Mucosa of descending colon (tissue), 3 donors: ENCODE data around the gene TOX3. TPM values are rescaled to one million over a fixed set of nuclear protein-coding genes. Genes with fewer than 3 reads are reported as not detected.

Source experiments
- ATAC-seq: fragments of 200-7000 bp; cut with Tn5 transposase; one replicate; pipeline ENCODE4 v1.9.1; 2020; ENCODE audit warnings: mild to moderate bottlenecking, moderate library complexity
- DNase-seq, 3 donors: peaks; one replicate each; pipeline ENCODE4 v3.0.0-alpha.2; 2020
- H3K36me3 ChIP-seq: fragments of 200-600 bp; one replicate; pipeline ENCODE4 v1.8.0; 2021; ENCODE audit warnings: low read depth, mild to moderate bottlenecking
- H3K4me1 ChIP-seq: fragments of 200-600 bp; one replicate; pipeline ENCODE4 v1.8.0; 2021; ENCODE audit warnings: low read depth, mild to moderate bottlenecking
- H3K4me3 ChIP-seq: fragments of 200-600 bp; one replicate; pipeline ENCODE4 v1.8.0; 2021; ENCODE audit warnings: mild to moderate bottlenecking
- H3K9me3 ChIP-seq: fragments of 200-600 bp; one replicate; pipeline ENCODE4 v1.8.0; 2021; ENCODE audit warnings: mild to moderate bottlenecking
- intact Hi-C, 2 donors: fragments of 100-400 bp; cut with DNase I in 1 of 2; cut with micrococcal nuclease in 1 of 2; formaldehyde crosslinking; loops; one replicate each; pipeline versions ENCODE4 v1.11.0 to v1.11.1; 2022; cut with DNase I, micrococcal nuclease
- total RNA-seq, 3 donors: library from RNA; stranded (reverse); fragmentation: NEBNext Ultra II Directional in 2 of 3; extraction: Animal tissue kit (Norgen Biotek cat#: 25700) in 2 of 3; gene quantifications; one replicate each; pipeline versions ENCODE4 v1.2.1 to v1.2.4, GENCODE V29; 2021 to 2023
- TF ChIP-seq, protein P1 (sequence below): fragments of 200-600 bp; IDR thresholded peaks from one replicate; pipeline ENCODE4 v1.8.0; 2022; ENCODE audit warnings: antibody characterized with exemption, mild to moderate bottlenecking
- donor health status: DM: no; HTN: no; CAD: no; lungs with moderate emphysema.
- donor health status: DM: no; HTN: no; CAD: no.
- donor health status: DM: no; HTN: yes; CAD: no.

Gene TOX3
- total RNA-seq, 3 donors from 2014 or later = 16.0 to 47.6 (median 42.3) TPM

DNA sequence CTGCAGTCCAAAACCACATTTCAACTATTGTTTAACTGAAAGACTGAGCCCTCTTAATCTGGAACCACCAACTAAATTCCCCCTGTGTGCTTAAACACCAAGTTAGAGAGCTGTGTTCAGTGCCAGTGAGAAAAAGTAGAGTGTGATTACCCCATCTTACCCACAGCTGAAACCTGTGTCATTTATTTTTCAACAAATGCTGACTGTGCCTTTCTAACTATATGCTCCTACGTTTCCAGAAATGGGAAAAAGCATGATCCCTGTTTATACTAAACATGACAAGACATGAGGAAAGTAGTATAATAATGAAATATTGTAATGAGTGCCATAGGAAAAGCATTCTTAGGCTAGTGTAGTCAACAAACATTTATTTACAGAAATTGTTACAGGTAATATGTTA, 7.4 kb upstream of the TOX3 start:
- DNase-seq = no peak
- H3K4me3 ChIP-seq = no peak overlapping the region
- ATAC-seq = no peak
- TF ChIP-seq, protein P1, sequence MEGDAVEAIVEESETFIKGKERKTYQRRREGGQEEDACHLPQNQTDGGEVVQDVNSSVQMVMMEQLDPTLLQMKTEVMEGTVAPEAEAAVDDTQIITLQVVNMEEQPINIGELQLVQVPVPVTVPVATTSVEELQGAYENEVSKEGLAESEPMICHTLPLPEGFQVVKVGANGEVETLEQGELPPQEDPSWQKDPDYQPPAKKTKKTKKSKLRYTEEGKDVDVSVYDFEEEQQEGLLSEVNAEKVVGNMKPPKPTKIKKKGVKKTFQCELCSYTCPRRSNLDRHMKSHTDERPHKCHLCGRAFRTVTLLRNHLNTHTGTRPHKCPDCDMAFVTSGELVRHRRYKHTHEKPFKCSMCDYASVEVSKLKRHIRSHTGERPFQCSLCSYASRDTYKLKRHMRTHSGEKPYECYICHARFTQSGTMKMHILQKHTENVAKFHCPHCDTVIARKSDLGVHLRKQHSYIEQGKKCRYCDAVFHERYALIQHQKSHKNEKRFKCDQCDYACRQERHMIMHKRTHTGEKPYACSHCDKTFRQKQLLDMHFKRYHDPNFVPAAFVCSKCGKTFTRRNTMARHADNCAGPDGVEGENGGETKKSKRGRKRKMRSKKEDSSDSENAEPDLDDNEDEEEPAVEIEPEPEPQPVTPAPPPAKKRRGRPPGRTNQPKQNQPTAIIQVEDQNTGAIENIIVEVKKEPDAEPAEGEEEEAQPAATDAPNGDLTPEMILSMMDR = no peak
- no peaks in the 10 kb centered on the region for H3K9me3 ChIP-seq
- intact Hi-C loops = no loop called here
- H3K36me3 ChIP-seq = no peaks in the 10 kb centered on the region
- H3K4me1 ChIP-seq = peaks cover 25% of the 10 kb centered on the region

DNA sequence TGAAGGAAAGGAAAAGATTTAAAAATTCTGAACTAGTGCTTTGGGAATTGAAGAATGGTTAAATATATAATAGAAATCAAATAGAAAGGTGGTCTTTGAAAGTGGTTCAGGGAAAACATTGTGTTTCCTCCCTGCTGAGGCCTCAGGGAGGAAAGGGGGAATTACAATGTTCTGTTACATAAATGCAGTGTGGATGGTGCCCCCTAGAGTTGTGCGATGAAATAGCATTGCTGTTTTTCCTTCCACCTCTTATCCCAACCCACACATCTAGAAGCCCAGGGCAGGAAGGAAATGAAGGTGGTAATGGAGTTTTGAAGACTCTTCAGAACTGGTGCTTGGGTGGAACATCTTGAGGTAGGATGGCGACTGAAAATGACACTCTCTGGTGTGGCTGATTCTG, 6.4 kb upstream of the TOX3 start:
- no peak for ATAC-seq
- H3K36me3 ChIP-seq = no peaks in the 10 kb centered on the region
- no peak overlapping the region for H3K4me3 ChIP-seq
- H3K9me3 ChIP-seq = no peaks in the 10 kb centered on the region
- H3K4me1 ChIP-seq = peaks cover 24% of the 10 kb centered on the region
- intact Hi-C loops = no loop called here
- TF ChIP-seq, protein P1 = no peak
- no peak for DNase-seq

DNA sequence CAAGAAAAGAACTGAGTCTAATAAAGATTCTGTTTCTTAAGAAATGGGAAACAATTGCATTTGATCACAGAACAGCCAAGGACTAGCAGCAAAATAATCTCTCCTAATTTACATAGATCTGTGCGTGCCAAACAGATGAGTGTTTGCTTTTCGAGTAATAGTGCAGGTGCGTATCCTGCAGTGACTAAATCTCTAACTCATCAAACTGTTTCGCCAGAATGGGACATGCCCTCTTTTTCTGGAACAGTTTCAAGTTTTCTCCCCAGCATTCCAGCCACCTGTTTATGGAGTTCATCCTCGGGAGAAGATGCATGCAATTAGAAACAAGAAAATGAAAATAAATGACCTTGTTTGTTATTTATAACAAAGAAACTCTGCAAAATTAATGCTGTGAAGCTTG, 5.7 kb upstream of the TOX3 start:
- ATAC-seq = peak; percentile 76
- Histone ChIP-seq H3K4me1 (peaks cover 28% of the 10 kb centered on the region), H3K4me3 (no peak overlapping the region), H3K36me3 (no peaks in the 10 kb centered on the region), H3K9me3 (no peaks in the 10 kb centered on the region)
- TF ChIP-seq, protein P1 = no peak
- intact Hi-C loops = no loop called here
- DNase-seq = no peak

DNA sequence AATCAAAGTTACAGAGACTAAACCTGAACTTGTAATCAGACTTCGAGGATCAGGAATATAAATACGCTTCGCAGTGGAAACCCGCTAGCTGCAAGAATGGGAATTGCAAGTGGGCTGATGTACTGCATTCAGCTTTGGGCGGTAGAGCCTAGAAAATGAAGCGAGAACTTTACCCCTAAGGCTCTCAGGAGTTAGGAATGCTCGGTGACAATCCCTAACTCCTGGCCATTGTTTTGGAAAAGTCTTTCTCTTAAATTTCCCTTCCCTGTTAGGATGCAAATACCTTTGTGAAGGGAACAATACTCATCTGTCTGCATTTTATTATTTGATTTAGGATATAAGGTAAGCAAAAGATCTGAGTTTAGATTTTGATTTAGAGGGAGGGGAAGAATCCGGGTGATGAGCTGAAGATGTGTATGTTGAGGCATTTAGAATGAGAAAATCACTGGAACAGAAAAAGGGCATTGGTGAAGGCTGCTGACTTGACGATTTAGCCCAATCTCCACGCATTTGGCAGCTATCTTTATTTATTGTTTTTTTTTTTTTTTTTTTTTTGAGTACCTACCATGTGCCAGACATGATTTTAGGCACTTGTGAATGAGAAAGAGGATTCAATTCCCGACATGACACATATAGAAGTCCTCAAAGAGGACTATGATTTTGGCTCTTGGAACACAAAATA, 2.2 kb upstream of the TOX3 start:
- ATAC-seq (no peak), DNase-seq (no peak)
- H3K4me3 ChIP-seq = no peak overlapping the region
- H3K36me3 ChIP-seq = no peaks in the 10 kb centered on the region
- H3K4me1 ChIP-seq = peaks cover 22% of the 10 kb centered on the region
- TF ChIP-seq, protein P1 = no peak
- intact Hi-C loops = no loop called here
- no peaks in the 10 kb centered on the region for H3K9me3 ChIP-seq

DNA sequence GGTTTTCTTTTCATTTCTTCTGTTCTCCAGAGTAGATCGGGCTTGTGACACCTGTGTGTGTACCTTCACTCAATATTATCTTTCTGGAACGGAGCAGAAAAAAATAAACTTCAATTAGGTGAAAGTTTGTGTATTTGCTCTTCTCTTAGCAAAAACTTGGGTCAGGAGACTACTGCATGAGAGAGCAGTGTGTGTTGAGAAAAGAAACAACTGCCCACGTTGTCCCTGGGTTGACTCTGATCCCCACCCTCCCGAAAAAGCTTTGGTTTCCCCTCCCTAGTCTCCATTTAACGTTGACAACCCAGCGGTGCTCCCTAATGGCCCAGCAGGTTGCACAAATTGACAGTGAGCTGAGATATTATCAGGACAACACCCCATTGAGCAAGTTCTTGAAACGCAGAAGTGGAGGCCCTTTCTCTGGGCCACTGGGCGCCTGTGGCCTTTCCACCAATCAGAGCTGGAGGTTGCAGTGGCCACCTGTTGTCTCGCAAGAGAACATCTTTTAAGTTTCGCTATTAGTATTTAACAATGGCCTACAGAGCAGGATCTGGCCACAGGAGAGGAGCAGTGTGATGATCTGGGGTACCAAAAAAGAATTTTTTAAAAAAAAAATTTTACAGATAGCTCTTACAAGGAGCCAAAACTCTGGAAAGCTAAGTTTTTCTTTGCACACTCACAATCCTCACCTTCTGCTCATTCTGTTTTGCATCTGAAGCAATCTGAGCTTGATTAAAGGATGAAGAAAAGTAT, 1.5 kb upstream of the TOX3 start:
- H3K36me3 ChIP-seq = no peaks in the 10 kb centered on the region
- ATAC-seq (no peak), DNase-seq (no peak)
- intact Hi-C loops = no loop called here
- no peaks in the 10 kb centered on the region for H3K9me3 ChIP-seq
- H3K4me1 ChIP-seq = peaks cover 15% of the 10 kb centered on the region
- TF ChIP-seq, protein P1 = no peak
- H3K4me3 ChIP-seq = no peak overlapping the region
